GM12878 (cell line): ENCODE measurements around the gene AKAP7. TPM values are rescaled to one million over a fixed set of nuclear protein-coding genes. Genes with fewer than 3 reads are reported as not detected.

Experiments
- ATAC-seq: fragments of 200-7000 bp; cut with Tn5 transposase; 3 replicates; pipeline ENCODE4 v1.9.1; 2020; ENCODE audit warnings: mild to moderate bottlenecking, moderate library complexity
- BruUV-seq: library from RNA; stranded (reverse); fragments of 400-500 nt; replicated peaks from 2 replicates; lab custom pipeline; 2021; lab: Mats Ljungman, UMichigan
- CTCF ChIA-PET: fragments of 300-600 bp; sonication (Branson Sonifier 250); formaldehyde crosslinking; extraction: SDS; loops from one replicate; lab custom pipeline; 2021; ENCODE audit warnings: inconsistent platforms; lab: Yijun Ruan, JAX
- POLR2A ChIA-PET: fragments of 350-600 bp; formaldehyde crosslinking; extraction: SDS; loops from one replicate; lab custom pipeline; 2021; ENCODE audit warnings: inconsistent platforms; lab: Charles Lee
- RAD21 ChIA-PET: fragments of 300-600 bp; sonication (Branson Sonifier 250); formaldehyde crosslinking; loops from one replicate; lab custom pipeline; 2023; ENCODE audit warnings: antibody characterized with exemption; ENCODE audit not compliant: unreplicated experiment; lab: Charles Lee
- SMC1A ChIA-PET: fragments of 300-600 bp; sonication (Branson Sonifier 250); formaldehyde crosslinking; loops from one replicate; lab custom pipeline; 2023; ENCODE audit not compliant: unreplicated experiment, uncharacterized antibody; lab: Charles Lee
- DNase-seq: peaks from one replicate; pipeline ENCODE4 v3.0.0-alpha.2; 2011; ENCODE audit warnings: low read depth, low spot score
- FAIRE-seq: peaks from 3 replicates; lab custom pipeline; 2011; peaks lifted over from hg19 to GRCh38; lab: Jason Lieb, UNC
- H2AFZ ChIP-seq: 2 replicates; pipeline ENCODE4 v1.6.0; 2011; ENCODE audit warnings: low read depth, low read length, control low read depth; ENCODE audit not compliant: control insufficient read depth
- H3K27ac ChIP-seq: 2 replicates; pipeline ENCODE4 v1.5.1; 2011; ENCODE audit warnings: control low read depth; ENCODE audit not compliant: control insufficient read depth, insufficient read depth
- H3K27me3 ChIP-seq, 2 experiments: replicated peaks in 1 of 2; 2 replicates each; pipeline versions ENCODE4 v1.6.0 to v1.6.1; 2011; ENCODE audit warnings: low read length in 1 of 2; ENCODE audit not compliant: control insufficient read depth in 2 of 2, insufficient read depth in 2 of 2
- H3K36me3 ChIP-seq, 2 experiments: 2 replicates each; pipeline ENCODE4 v1.5.1; 2011; ENCODE audit warnings: low read length in 1 of 2; ENCODE audit not compliant: control insufficient read depth in 2 of 2, insufficient read depth in 2 of 2
- H3K4me1 ChIP-seq: 2 replicates; pipeline ENCODE4 v1.6.1; 2011; ENCODE audit warnings: mild to moderate bottlenecking, low read length, moderate library complexity, mixed read lengths; ENCODE audit not compliant: control insufficient read depth, insufficient read depth
- H3K4me2 ChIP-seq: 2 replicates; pipeline ENCODE4 v1.6.0; 2011; ENCODE audit warnings: control low read depth; ENCODE audit not compliant: control insufficient read depth, insufficient read depth
- H3K4me3 ChIP-seq: fragments of 200-600 bp; sonication (generic); 2 replicates; pipeline ENCODE4 v1.5.1; 2016
- H3K79me2 ChIP-seq: 2 replicates; pipeline ENCODE4 v1.6.0; 2011; ENCODE audit warnings: low read length; ENCODE audit not compliant: control insufficient read depth, insufficient read depth
- H3K9ac ChIP-seq: 2 replicates; pipeline ENCODE4 v1.8.0; 2011; ENCODE audit warnings: low read length, control low read depth, mixed read lengths; ENCODE audit not compliant: control insufficient read depth, insufficient read depth
- H3K9me3 ChIP-seq: replicated peaks from 3 replicates; pipeline ENCODE4 v1.5.1; 2011; ENCODE audit warnings: mild to moderate bottlenecking, low read length; ENCODE audit not compliant: control insufficient read depth, insufficient read depth
- H4K20me1 ChIP-seq: 2 replicates; pipeline ENCODE4 v1.6.0; 2011; ENCODE audit not compliant: control insufficient read depth, insufficient read depth
- BCLAF1 ChIP-seq: fragments of 450-650 bp; IDR thresholded peaks from 2 replicates; pipeline ENCODE4 v1.6.1; 2017; ENCODE audit warnings: antibody characterized with exemption, mild to moderate bottlenecking, moderate library complexity
- DPF2 ChIP-seq: fragments of 450-650 bp; IDR thresholded peaks from 2 replicates; pipeline ENCODE4 v1.6.1; 2017; ENCODE audit warnings: mild to moderate bottlenecking
- POLR2A ChIP-seq: IDR thresholded peaks from 2 replicates; pipeline ENCODE4 v1.6.1; 2011; ENCODE audit warnings: low read depth, mild to moderate bottlenecking, low read length
- RFX5 ChIP-seq: IDR thresholded peaks from 2 replicates; pipeline ENCODE4 v1.6.1; 2011; ENCODE audit warnings: low read depth, low read length, improper control_type of control experiment
- TARDBP ChIP-seq: IDR thresholded peaks from 2 replicates; pipeline ENCODE4 v1.6.1; 2016; ENCODE audit warnings: borderline replicate concordance
- WGBS: methylation state at CpG from one replicate; pipeline ENCODE4 v1.1.6; 2016; ENCODE audit warnings: low lambda C conversion rate; ENCODE audit not compliant: insufficient replicate concordance, insufficient coverage; ENCODE audit errors: missing lambda C conversion rate; 5-methylcytosine and 5-hydroxymethylcytosine counted together
- in situ Hi-C: fragments of 300-500 bp; cut with MboI; formaldehyde crosslinking; loops from 9 replicates; pipeline ENCODE4 v1.14.3; 2018; ENCODE audit warnings: mixed read lengths
- intact Hi-C: fragments of 100-400 bp; cut with micrococcal nuclease; formaldehyde crosslinking; loops from one replicate; pipeline ENCODE4 v1.14.2; 2022; ENCODE audit not compliant: unreplicated experiment
- polyA plus RNA-seq, 11 experiments: library from polyadenylated mRNA; depleted of rRNA in 4 of 11; unstranded in 6 of 11; stranded (reverse) in 5 of 11; fragments of >200 nt; fragmentation: Nextera tagmentation in 4 of 11; fragmentation: Illumina TruSeq in 1 of 11; extraction: Ambion mirVana in 4 of 11; extraction: Trizol in 1 of 11; gene quantifications; 1 replicate in 1 of 11; 2 replicates in 10 of 11; pipeline versions ENCODE4 v1.2.1 to v1.2.3, GENCODE V29; 2011 to 2016; ENCODE audit warnings: inconsistent platforms in 2 of 11, missing spikeins in 2 of 11, low read depth in 1 of 11
- total RNA-seq, 4 experiments: library from RNA; depleted of rRNA in 3 of 4; stranded (reverse); fragments of >200 nt in 3 of 4; fragmentation: Illumina TruSeq in 1 of 4; extraction: Trizol in 1 of 4; gene quantifications; 2 replicates each; pipeline versions ENCODE4 v1.2.1 to v1.2.3, GENCODE V29; 2013 to 2021
- TF ChIP-seq, protein P1 (sequence below), 3 experiments: IDR thresholded peaks in 2 of 3; conservative IDR thresholded peaks in 1 of 3; 2 replicates each; pipeline ENCODE4 v1.5.1; 2011; ENCODE audit warnings: low read depth in 3 of 3, low read length in 3 of 3, mild to moderate bottlenecking in 3 of 3, control low read depth in 2 of 3, moderate library complexity in 2 of 3, inconsistent platforms in 1 of 3, mixed read lengths in 1 of 3; ENCODE audit not compliant: control insufficient read depth in 2 of 3, insufficient read depth in 1 of 3; ENCODE audit errors: extremely low read depth in 1 of 3
- TF ChIP-seq, protein P2 (sequence below): fragments of 450-650 bp; IDR thresholded peaks from 2 replicates; pipeline ENCODE4 v1.6.1; 2014; ENCODE audit warnings: mild to moderate bottlenecking

Gene AKAP7
- total and polyA plus RNA-seq, 10 of the 15 experiments (the other 5 are each of a cell fraction or from before 2014, with no cell fraction given) = 0.06 to 0.58 (median 0.28) TPM; not detected in 1

DNA sequence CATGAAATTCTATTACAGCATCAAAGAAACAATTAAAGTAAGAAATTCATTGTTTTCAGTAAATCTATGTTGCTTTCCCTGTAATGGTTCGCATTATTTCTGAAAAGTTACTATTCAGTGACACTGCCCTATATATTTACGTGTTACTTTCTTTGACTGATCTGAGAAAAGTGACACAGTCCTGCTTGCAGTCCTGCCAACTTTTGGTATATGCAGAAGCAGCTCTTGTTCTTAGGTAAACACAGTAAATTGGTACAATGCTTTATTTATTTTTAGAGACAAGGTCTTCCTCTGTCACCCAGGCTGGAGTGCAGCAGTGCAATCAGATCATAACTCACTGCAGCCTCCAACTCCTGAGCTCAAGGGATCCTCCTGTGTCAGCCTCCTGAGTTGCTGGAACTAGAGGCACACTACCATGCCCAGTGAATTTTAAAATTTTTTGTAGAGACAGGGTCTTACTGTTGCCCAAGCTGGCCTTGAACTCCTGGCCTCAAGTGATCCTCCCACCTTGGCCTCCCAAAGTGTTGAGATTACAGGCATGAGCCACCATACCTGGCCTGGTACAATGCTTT, 151.3 kb downstream of the AKAP7 start:
- POLR2A ChIA-PET = no interaction called here
- in situ Hi-C loops (no loop called here), intact Hi-C loops (no loop called here)
- RAD21 ChIA-PET = no interaction called here
- SMC1A ChIA-PET = no interaction called here
- H4K20me1 ChIP-seq = no peaks in the 10 kb centered on the region
- peaks cover 0 to 2% of the 10 kb centered on the region in 2 experiments; a peak in 1 of 4 replicates for H3K27me3 ChIP-seq
- CTCF ChIA-PET = no interaction called here
- TF ChIP-seq, protein P1, sequence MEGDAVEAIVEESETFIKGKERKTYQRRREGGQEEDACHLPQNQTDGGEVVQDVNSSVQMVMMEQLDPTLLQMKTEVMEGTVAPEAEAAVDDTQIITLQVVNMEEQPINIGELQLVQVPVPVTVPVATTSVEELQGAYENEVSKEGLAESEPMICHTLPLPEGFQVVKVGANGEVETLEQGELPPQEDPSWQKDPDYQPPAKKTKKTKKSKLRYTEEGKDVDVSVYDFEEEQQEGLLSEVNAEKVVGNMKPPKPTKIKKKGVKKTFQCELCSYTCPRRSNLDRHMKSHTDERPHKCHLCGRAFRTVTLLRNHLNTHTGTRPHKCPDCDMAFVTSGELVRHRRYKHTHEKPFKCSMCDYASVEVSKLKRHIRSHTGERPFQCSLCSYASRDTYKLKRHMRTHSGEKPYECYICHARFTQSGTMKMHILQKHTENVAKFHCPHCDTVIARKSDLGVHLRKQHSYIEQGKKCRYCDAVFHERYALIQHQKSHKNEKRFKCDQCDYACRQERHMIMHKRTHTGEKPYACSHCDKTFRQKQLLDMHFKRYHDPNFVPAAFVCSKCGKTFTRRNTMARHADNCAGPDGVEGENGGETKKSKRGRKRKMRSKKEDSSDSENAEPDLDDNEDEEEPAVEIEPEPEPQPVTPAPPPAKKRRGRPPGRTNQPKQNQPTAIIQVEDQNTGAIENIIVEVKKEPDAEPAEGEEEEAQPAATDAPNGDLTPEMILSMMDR (IDR thresholded peaks at IDR 0.05 in 2 of 3, conservative IDR thresholded peaks at IDR 0.05 in 1 of 3; ENCODE audit: control insufficient read depth in 2 of 3, extremely low read depth in 1 of 3, insufficient read depth in 1 of 3, low read depth in 3 of 3, low read length in 3 of 3) = no peak
- TF ChIP-seq TARDBP (no peak), RFX5 (no peak), BCLAF1 (no peak), DPF2 (no peak), POLR2A (no peak)
- TF ChIP-seq, protein P2, sequence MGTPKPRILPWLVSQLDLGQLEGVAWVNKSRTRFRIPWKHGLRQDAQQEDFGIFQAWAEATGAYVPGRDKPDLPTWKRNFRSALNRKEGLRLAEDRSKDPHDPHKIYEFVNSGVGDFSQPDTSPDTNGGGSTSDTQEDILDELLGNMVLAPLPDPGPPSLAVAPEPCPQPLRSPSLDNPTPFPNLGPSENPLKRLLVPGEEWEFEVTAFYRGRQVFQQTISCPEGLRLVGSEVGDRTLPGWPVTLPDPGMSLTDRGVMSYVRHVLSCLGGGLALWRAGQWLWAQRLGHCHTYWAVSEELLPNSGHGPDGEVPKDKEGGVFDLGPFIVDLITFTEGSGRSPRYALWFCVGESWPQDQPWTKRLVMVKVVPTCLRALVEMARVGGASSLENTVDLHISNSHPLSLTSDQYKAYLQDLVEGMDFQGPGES = no peak
- H3K4me3 ChIP-seq = no peak overlapping the region
- no peaks in the 10 kb centered on the region for H3K36me3 ChIP-seq
- WGBS = 23% methylated on average over 2 of the region's 2 CpGs
- no peaks in the 10 kb centered on the region for H3K4me1 ChIP-seq
- H3K9me3 ChIP-seq = no peaks in the 10 kb centered on the region
- BruUV-seq = no TSS peak
- no peaks in the 10 kb centered on the region for H3K79me2 ChIP-seq
- H2AFZ ChIP-seq = no peak overlapping the region
- no peak for ATAC-seq
- no peak overlapping the region for H3K4me2 ChIP-seq
- H3K27ac ChIP-seq = no peak overlapping the region
- no peak overlapping the region for H3K9ac ChIP-seq
- FAIRE-seq = no peak
- no peak for DNase-seq
